ENCODE results near the gene DYSF.

- no peak for TF ChIP-seq CTCF (IDR thresholded peaks at IDR 0.05)
- TF ChIP-seq POLR2A (IDR thresholded peaks at IDR 0.05), result no peak
These were observed 150.7 kb downstream of the DYSF start for GRCh38 chr2:71603851-71604725.
